Activated CD8-positive, alpha-beta memory T cell treated with anti-CD3 and anti-CD28 coated beads for 48 hours (primary cell): ENCODE results near the gene SPPL3.
"Not testable (repeated sequence)": the region's sequence is repeated elsewhere in the genome, so short reads cannot be mapped to it uniquely, and the experiment has no call there.

ENCODE experiments used
- DNase-seq, 3 experiments: peaks; one replicate each; pipeline ENCODE4 v3.0.0-alpha.2; 2020; ENCODE audit warnings: low read depth in 2 of 3, low spot score in 2 of 3

The SPPL3 gene, protein sequence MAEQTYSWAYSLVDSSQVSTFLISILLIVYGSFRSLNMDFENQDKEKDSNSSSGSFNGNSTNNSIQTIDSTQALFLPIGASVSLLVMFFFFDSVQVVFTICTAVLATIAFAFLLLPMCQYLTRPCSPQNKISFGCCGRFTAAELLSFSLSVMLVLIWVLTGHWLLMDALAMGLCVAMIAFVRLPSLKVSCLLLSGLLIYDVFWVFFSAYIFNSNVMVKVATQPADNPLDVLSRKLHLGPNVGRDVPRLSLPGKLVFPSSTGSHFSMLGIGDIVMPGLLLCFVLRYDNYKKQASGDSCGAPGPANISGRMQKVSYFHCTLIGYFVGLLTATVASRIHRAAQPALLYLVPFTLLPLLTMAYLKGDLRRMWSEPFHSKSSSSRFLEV

GRCh38 chr12:120904197-120904773 lies at the start of gene SPPL3:
Gene SPPL3, minus strand, starts transcription at chr12:120904358. Its CDS starts 491 bp downstream, at chr12:120903867.
- DNase-seq = peak; percentile 78 to 89 (median 78)

DNA sequence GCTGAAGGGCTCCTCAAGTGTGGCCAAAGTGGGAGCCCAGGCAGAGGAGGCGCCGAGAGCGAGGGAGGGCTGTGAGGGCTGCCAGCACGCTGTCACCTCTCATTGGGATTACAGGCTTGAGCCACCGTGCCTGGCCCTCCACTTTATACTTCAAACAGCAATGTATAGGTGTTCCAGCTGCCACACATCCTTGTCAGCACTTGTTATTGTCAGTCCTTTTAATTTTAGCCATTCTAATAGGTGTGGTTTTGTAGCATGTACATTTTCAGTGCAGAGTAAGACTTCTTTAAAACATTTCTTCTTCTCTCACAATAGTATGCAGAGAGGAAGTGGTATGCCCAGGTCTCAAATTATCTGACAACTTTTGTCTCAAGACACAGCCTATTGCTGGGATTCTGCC lies 46.6 kb upstream of the SPPL3 start:
- DNase-seq = no peak

DNA sequence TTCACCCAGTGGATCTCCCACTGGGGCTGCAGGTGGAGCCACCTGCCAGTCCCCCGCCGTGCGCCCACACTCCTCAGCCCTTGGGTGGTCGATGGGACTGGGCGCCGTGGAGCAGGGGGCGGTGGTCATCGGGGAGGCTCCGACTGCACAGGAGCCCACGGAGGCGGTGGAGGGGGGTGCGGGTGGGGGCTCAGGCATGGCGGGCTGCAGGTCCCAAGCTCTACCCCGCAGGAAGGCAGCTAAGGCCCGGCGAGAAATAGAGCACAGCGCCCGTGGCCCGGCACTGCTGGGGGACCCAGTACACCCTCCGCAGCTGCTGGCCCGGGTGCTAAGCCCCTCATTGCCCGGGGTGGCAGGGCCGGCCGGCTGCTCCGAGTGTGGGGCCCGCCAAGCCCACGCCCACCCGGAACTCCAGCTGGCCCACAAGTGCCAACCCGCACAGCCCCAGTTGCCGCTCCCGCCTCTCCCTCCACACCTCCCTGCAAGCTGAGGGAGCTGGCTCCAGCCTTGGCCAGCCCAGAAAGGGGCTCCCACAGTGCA lies 46.2 kb upstream of the SPPL3 start:
- DNase-seq = not testable (repeated sequence)

- not testable (repeated sequence) for DNase-seq
Observed at GRCh38 chr12:120945516-120945915, 41.4 kb upstream of the SPPL3 start.

GRCh38 chr12:120944645-120945217 lies 40.6 kb upstream of the SPPL3 start:
- DNase-seq = peak; percentile 31 to 55 (median 44)

- DNase-seq = no peak
Observed at GRCh38 chr12:120943482-120943881, 39.3 kb upstream of the SPPL3 start.

DNA sequence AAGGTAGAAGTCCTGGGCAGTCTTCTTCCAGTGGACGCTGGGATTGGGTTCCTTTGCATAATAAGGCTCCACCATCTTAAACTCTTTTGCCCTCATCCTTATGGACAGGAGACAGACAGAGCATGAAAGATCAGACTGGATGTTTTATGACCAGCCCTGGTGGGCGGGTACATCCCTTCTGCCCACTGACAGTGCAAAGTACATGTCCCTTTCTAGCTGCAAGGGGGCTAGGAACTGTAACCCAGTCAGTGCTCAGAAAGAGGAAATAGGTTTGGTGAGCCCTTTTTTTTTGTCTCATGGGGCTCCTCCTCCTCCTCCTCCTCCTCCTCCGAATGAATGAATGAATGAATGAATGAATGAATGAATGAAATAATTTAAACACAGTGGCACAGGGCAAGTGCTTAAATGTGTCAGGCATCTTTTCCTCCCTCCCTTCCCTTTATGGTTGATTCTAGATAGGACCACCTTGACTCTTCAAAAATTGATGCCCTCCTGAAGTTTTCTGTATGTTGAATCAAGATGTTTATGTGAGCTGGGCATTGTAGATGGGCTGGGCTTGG lies 37.8 kb upstream of the SPPL3 start:
- no peak for DNase-seq

GRCh38 chr12:120941412-120941811 lies 37.3 kb upstream of the SPPL3 start:
- no peak for DNase-seq

- no peak for DNase-seq
Observed at GRCh38 chr12:120940799-120941198, 36.6 kb upstream of the SPPL3 start.

DNA sequence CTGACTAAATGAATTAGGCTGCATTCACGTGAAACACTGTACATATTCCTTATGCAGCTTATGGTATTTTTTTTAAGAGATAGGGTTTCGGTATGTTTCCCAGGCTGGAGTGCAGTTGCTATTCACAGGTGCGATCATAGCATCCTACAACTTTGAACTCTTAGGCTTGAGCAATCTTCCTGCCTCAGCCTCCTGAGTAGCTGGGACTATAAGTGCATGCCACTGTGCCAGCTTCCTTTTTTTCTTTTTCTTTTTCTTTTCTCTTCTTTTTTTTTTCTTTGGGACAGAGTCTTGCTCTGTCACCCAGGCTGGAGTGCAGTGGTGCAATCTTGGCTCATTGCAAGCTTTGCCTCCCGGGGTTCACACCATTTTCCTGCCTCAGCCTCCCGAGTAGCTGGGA lies 35.8 kb upstream of the SPPL3 start:
- no peak for DNase-seq

GRCh38 chr12:120939523-120939922 lies 35.4 kb upstream of the SPPL3 start:
- no peak for DNase-seq

GRCh38 chr12:120938496-120938895 lies 34.3 kb upstream of the SPPL3 start:
- DNase-seq = no peak

- no peak for DNase-seq
Observed at GRCh38 chr12:120936197-120936596, 32.0 kb upstream of the SPPL3 start.

GRCh38 chr12:120933786-120934185 lies 29.6 kb upstream of the SPPL3 start:
- no peak for DNase-seq

DNA sequence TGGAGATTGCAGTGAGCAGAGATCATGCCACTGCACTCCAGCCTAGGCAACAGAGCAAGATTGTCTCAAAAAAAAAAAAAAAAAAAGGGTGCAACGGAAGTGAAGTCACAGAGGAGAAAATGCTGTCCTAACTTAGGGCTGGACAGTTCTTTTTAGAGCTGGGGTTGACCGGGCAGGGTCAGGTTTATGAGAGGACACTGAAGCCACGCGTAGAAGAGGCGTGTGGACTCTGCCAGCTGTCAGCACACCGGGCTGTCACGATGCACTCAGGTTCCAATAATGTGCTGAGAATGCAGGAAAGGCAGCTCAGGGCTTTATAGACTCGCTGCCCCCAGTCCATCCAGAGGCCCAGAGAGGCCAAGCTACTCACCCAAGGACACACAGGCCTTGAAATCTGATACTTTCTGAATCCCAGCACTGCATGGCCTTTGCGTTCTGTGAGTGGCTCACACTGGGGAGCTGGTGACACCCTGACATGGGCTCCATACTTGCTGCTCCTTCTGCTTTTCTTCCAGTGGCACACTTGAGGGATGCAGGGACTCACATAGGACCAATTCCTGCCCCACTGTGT lies 28.9 kb upstream of the SPPL3 start:
- DNase-seq = no peak

DNA sequence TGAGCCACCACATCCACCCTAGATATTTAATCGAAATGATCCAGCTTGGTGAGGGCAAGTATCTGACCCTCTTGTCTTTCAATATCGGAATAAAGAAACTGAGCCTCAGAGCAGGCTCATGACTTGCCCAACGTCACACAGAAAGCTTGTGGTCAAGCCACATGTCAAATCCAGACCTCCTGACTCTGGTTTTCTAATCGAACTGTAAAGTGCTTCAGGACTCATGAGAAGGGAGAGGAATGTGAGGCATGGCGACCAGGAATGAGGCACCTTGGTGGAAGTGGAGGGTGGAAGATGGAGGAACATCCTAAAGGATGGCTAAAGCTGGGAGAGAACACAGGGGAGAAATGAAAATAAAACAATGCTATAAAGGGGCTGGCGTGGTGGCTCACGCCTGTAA lies 27.9 kb upstream of the SPPL3 start:
- DNase-seq = no peak

DNA sequence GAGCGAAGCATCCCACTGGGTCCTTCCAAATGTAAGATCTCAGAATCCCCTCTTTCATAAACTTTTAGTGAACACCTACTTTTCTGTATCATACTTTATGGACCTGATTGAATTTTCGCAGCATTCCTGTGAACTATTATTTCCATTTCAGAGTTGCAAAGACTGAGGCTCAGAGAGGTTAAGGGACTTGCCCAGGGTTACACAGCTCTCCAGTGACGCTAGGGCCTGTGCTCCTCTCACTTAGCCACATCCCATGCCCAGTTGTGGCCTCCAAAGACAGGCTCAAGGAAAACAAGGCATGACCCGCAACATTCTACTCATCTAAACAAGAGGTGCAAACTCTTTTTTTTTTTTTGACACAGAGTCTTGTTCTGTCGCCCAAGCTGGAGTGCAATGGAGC lies 25.9 kb upstream of the SPPL3 start:
- no peak for DNase-seq

DNA sequence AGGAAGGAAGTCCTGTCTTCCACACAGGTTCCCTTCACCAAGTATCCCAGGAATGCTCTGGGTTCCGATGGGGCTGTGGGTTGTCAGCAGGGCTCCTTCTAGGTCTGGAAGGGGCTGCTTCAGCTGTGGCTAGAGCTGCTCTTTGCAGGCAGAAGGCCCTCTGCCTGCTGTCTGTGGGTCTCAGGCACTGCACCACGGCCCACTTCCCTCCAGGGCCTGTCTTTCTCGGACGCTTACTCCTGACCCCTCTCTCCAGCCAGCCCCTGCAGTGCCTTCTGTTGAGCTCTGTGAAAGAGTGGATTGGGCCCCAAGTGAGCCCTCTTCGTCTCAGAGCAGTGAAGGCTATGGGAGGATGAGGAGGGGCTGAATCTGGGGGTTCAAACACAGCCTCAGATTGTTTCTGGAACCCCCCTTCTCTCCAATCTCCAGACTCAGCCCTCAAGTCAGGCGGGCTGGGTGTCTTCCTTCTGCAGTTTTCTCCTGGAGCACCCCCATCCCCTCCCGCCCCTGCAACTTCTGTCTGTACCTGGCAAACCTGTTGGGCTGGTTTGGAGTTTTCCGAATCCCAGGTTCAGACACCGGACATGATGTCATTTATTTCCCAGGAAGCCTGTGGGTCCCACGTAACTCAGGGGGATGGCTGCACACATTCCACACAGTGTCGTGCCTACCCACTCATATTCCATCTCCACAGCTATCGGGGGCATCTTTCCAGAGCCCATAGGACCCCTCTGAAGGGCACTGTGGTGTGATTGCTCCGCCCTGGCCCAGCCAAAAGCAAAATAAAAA lies 24.9 kb upstream of the SPPL3 start:
- no peak for DNase-seq

GRCh38 chr12:120925740-120926563 lies 21.8 kb upstream of the SPPL3 start:
- DNase-seq = no peak

- DNase-seq = no peak
Observed at GRCh38 chr12:120922279-120922678, 18.1 kb upstream of the SPPL3 start.
